ENCODE results near the gene POFUT2.

The POFUT2 gene

DNA sequence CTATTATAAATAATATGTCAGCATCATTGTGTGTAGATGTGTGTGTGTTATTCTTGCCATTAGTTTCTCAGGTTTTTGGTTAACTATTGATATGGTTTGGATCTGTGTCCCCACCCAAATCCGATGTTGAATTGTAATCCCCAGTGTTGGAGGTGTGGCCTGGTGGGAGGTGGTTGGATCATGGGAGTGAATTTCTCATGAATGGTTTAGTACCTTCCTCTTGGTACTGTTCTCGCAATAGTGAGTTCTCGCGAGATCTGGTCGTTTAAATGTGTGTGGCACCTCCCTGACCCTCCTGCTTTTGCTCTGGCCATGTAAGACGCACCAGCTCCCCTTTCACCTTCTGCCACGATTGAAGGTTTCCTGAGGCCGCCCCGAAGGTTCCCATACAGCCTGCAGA lies 9.6 kb upstream of the POFUT2 start:
- DNase-seq, result no peak

DNA sequence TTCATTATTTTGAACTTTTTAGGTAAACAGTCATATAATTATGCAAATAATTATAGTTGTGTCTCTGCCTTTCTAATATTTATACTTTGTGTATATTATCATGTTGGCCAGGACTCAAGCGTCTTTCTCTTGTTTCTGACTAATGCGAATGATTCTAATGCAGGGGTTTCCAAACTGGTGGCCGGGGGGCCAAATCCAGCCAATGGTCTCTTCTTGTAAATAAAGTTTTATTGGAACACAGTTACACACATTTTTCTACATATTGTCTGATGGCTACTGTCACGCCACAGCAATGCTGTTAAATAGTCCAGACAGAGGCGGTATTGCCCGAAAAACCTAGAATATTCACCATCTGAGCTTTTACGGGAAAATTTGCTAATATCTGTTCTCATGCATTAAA lies 8.9 kb upstream of the POFUT2 start:
- no peak for DNase-seq

DNA sequence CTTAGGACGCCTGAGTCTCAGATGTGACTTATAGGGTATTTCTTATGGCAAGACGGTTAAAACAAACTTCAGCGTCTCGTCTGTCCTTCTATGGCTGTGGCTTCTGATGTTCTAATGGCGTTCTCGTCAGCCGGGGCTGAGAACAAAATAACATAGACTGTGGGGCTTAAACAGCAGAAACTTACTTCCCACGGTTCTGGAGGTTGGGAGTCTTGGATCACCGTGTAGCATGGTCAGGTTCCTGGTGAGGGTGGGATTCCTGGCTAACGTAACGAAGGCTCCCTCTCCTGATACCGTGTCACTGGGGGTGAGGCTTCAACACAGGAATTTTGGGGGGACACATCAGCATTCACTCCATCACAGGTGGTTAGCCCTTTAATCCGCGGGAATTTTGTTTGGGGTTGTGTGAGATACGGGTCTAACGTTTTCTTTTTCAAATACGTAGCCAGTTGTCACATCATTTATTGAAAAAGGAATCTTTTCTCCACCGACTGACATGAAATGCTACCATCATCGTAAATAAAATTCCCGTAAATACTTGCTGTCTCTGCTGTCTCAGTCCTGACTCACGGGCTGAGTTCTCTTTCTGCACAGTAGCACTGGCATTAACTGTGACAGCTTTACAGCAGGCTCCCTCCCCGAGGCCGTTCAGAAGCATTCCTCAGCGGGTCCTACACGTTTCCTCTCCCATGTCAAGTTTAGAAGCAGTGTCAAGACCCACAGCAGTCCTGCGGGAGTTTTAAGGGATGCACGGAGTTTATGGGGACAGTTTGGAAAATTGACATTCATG lies 8.1 kb upstream of the POFUT2 start:
- DNase-seq, result no peak

DNA sequence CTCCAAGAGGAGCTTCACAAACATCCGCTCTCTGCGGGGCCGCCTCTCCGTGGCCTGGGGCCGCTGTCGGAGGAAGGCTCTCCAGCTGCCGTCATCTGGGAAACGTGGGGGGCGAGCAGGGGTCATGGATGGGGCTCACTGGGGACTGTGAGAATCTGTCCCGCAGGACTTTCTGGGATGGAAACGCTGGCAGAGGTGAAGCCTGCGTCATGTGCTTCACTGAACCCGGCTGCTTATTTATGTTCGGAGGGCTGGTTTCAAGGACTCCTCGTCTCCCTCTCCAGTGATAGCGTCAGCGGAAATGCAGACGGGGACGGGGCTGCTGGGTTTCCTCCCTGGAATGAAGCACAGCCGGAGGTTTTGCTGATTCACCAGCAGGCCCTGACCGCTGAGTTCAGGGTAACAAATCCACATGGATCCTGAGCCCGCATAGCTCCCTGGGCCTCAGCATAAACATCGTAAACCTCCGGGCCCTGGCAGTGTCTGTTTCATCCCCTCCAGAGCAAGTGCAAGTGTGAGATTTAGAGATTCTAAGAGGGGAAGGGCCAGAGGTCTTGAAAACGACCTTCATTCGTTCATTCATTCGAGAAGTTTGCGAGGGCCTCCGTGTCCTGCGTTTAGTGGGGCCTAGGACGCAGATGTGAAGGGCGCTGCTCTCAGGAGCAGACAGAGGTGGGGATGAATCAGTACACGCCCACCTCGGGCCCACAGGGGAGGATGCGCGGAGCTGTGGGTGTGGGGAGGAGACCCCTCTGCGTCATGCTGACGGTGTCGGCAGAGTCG lies 7.0 kb upstream of the POFUT2 start:
- DNase-seq, result no peak

DNA sequence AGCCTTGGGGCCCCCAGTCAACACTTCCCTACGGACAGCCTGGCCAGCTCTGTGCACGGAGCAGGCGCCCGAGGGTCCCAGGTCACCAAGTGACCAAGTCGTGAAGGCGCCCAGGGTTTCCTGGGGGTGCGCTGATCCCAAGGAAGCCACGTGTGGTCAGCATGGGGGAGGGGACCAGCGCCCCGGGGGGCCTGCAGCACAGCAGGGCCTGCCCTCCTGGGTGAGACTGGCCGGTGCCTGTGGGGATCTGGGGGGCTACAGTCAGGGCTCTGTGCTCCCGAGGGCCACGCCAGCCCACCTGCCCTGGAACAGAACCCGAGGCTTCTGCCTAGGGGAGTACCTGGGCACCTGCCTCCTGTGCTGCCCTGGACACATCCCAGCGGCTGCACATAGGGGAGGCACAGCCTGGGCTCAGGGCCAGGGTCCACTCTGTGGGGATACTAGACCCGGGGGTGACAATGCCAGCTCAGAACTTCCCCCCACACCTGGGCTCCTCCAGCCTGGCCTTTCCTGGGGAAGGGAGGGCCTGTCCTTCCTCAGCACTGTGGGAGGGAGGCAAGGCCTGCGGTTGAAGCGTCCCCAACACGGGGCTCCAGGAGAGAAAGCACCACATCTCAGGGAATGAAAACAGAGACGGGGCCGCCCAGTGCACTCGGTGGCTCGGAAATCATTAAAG lies 6.2 kb upstream of the POFUT2 start:
- no peak for DNase-seq

DNA sequence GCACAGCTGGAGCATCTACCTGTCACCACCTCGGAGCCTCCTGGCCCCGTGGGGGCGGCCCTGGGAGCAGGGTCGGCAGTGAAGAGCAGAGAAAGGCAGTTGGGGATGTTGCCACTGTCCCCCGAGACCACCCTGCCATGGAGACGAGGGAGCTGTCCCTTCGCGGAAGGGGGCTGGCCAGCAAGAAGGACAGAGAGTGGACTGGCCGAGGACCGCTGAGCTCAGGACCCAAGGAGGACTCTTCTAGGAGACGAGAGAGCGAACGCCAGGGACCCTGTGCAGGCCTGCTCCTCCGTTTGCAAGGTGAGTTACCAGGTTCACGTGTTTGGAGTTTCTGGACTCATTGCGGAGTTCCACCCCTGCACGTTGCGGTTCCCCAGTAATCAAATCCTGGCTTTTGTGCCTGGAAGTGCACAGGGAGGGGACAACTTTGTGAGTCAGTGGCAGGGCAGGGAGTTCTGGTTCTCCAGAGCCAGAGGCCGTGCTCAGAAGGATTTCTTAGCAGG lies 5.6 kb upstream of the POFUT2 start:
- DNase-seq, result no peak

DNA sequence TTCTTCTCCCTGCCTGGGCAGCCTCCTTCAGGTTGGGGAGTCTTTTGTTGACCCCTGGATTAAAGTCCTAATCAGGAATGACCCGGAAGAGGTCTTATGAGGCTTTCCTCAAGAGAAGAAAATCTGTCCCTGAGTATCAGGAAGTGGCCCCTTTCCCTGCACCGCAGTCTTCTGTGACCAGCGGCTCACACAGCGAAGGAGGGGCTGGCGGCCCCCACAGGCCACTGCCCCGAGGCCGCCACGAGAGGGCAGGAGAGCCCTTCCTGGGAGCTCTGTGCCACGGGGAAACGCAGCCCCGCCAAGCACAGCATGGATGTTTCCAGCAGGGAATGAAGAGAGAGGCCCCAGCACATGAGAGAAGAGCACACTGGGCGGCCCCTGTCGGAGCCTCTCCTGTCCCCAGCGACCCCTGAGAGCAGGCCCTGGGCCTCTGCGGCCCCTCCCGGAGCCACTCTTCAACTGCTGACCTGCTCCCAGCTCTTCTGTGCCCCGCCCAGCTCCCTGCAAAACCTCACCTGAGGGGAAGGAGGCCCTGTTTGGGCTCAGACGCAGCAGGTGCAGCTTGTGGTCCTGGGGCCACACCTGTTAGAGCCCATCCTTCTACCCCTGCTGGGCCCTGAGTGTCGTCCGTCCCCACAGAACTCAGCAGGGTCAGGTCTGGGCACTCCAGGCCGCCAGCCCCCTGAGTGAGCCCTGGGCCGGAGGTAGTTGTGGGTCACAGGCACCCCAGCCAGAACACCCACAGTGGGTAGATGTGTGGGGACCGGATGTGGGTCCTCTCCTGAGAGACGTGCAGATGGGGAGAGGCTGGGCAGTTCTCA lies 4.9 kb upstream of the POFUT2 start:
- peak; percentile 40 to 65 (median 61) for DNase-seq

DNA sequence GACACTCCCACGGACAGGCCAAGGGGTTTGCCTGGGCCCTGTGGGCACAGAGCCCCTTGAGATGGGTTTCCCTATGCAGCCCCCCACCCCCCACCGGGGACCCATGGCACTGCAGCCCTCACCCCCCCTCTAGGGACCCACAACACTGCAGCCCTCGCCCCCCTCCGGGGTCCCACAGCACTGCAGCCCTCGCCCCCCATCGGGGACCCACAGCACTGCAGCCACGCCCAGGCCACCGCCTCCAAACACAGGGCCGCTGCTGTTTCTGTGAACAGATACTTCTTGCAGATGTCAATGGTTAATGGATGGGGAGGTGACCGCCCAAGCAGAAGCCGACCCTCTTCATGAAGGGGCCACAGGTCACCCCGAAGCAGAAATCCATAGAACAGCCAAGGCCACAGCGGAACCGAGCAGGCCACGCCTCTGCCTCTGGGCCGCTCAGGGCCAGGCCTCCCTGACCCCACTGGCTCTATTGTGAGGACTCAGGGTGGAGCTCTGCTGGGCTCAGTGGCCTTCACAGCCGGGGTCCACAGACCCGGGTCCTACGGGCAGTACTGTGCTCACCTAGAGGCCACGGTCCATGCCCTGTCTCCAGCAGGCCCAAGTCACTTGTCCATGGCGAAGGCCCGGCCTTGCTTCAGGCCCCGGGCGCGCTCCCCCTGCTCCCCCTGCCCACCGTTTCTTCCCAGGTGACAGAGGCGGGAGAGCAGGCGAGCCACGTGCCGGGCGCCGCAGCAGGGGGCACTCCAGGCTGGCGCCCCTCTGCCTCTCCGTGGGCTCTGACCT lies 4.1 kb upstream of the POFUT2 start:
- no peak for DNase-seq

DNA sequence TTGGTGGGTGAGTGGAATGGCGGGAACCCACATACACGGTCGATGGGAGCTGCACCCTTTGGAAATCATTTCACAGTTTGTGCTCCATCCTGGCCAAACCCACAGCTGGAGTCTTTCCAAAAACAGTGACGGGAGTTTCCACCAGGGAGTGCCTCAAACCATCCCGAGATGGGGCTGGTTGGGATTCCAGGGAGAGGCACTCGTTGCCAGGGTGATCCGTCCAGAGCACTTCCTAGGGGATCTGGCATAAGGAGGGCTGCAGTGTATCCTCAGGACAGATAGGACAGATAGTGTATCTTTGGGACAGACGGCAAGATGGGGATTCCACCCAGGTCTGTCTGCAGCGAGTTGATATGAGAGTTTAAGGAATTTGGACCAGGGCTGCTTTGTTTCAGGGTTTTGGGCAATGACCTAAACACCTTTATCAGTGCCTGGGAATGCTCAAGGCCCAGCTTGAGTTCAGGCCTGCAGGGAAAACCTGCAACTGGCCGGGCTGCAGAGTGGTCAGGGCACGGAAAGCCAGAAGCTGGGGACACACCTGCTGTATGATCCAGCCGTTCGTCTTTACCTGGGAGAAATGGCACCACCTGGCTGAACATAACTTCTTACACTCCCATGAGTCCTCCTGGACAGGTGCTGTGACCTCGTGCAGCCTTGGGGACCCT lies 3.4 kb upstream of the POFUT2 start:
- no peak for DNase-seq

DNA sequence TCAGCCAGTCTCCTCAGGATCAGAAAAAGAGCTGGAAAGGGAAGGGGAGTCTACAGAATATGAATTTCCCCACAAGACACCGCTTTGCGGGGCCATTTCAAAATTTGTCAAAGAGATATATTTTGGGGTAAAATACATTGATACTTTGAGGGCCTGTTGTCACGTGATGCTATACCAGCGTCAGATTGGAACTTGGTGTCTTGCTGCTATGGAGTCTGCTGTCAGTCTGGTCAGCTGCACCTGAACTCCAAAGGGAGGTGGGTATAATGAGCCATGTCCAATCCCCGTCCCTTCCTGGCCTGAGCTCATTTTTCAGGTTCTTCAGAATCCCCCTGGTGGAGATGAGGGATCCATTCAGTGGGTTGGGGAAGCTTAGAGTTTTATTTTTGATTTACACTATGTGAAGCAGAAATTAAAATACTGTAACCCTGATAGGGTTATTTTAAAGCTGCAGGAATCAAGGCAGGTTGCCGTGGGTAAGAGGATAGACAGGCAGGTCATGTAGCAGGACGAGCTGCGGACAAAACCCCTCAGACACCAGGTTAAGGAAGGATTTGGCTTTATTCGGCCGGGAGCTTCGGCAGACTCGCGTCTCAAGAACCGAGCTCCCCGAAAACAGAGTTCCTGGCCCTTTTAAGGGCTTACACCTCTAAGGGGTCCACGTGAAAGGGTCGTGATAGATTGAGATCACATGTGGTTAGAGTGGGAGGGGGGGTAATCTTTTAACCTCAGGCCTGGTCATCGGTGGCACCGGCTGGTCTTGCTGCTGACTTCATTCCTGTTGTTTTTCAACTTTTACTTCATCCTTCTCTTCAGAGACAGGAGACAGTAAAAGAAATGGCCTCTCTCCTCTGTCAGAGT lies 2.2 kb upstream of the POFUT2 start:
- no peak for DNase-seq

DNA sequence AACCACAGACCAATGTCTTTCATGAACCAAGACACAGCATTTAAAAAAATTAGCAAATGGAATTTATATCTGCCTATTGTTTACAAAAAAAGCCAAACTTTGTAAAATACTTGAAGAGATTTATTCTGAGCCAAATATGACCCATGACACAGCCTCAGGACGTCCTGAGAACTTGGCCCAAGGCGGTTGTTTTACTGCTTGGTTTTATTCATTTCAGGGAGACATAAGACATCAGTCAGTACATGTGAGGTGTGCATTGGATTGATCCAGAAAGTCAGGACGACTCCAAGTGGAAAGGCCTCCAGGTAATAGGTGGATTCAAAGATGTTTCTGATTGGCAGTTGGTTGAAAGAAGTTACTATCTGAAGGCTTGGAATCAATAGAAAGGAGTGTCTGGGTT lies 1.4 kb upstream of the POFUT2 start:
- no peak for DNase-seq

DNA sequence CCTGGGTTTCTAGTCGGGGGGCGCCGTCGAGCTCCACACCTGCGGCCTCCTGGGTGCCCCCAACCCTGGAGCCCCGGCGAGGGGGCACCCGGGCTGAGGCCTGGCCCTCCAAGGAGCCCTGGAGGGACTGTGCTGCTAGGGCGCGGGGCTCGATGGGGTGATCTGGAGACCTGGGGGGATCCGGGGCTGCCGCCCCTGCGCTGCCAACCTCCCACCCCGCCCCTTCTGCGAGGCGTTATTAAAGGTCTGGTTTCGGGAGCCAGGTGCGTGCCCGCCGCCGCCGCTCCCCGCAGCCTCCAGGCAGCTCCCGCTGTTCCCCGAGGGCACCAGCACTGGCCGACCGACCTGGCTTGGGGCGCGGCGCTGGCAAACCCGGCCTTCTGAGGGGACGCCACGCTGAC lies 746 bp upstream of the POFUT2 start:
- DNase-seq, result no peak

DNA sequence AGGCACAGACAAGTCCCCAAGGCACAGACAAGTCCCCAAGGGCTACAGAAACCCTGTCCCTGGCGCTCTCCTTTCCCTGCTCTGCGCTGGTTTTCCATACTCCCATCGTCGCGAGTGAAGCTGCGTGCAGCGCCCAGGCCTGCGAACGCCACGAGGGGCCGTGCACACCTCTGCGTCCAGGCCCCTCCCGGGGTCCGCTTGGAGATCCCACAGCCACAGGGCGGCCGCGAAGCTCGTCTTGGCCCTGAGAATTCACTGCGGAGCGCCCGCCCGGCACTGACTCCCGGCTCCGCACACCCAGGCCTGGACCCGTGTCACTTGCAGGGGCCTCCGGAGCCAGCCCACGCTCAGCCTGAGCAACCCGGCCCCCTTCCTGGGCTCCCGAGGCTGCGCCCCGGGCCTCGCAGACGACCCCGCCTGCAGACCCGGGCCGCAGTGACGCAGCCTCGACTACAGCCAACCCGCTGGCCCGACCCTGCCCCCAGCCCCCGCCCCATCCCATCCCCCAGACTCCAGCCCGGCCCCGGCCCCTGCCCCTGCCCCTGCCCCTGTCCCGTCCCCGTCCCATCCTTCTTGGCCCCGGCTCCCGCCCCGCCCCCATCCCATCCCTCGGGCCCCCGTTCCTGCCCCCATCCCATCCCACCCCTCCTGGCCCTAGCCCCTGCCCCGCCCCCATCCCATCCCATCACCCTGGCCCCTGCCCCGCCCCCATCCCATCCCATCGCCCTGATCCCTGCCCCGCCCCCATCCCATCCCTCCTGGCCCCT lies 841 bp downstream of the POFUT2 start:
- no peak for DNase-seq

DNA sequence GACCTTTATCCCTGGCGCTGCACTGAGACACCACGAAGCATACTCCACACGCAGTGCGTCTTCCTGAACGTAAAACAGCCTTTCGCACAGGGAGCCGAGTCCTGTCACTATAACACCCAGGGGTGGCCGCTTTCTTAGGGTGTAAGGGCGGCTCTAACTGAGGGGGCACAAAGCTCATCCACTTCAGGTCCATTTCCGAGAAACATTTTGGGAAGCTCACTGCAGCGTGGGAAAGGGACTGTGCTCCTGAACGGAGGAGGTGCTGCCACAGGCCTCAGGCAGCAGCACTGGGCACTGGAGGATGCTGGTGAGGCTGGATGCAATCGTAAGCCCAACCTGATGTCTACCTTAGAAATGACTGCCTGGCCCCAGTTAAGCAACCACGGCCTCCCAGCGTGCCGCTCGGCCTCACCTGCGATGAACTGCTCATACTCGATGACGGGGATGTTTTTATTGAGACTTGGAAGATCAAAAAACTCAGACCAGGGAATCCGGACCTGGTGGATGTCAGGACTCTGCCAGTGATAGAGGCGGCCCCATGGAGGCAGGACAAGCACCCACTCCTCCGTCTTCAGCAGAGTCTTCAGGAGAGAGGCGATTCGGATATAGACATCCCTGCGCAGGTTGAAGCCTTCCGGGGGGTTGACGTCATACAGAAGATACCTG lies 2.3 kb downstream of the POFUT2 start:
- DNase-seq, result no peak

DNA sequence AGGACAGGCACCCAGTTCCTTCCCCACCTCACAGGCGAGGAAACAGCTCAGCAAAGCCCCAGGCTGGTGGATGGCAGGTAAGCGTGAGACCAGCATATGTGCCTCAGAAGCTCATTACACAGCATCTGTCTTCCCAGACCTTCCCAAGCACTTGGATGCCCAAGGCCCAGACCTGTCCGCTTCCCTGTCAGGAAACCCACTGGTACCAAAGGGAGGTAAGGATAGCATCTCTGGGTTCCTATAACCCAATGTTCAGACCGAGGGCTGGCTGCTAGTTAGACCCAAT lies 3.3 kb downstream of the POFUT2 start:
- no peak for DNase-seq

DNA sequence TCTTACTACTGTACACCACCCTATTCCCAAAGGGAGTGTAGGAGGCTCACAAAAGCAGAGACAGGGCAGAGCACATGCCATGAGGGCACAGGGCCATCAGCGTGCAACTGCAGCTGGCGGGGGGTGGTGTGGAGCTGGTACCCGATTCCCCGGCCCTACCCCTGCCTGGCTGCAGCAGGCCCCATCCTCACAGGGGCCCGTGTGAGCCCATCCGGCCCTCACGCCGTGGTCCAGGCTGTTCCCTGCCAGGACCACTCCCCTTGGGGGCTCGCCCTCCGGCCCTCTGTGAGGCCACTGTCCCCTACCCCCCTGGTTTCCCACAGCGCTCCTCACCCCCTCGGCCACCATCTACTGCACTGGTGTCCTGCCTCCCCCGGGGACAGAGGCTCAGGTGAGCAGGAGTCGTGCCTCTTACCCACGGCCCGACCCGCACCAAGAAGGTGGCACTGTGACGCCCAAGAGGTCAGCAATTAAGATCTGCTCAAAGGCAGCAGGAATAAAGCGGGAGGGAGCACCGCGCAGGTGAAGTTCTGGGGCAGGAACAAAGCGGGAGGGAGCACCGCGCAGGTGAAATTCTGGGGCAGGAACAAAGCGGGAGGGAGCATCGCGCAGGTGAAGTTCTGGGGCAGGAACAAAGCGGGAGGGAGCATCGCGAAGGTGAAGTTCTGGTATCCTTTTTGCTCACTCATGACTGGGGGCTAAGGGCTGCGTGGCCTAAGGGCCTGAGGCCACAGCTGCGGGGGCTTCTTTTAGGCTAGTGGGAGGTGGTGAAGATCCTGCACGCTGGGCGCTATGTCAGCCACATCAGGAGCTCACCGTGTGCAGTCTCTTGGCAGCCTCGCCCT lies 3.9 kb downstream of the POFUT2 start:
- DNase-seq, result no peak

DNA sequence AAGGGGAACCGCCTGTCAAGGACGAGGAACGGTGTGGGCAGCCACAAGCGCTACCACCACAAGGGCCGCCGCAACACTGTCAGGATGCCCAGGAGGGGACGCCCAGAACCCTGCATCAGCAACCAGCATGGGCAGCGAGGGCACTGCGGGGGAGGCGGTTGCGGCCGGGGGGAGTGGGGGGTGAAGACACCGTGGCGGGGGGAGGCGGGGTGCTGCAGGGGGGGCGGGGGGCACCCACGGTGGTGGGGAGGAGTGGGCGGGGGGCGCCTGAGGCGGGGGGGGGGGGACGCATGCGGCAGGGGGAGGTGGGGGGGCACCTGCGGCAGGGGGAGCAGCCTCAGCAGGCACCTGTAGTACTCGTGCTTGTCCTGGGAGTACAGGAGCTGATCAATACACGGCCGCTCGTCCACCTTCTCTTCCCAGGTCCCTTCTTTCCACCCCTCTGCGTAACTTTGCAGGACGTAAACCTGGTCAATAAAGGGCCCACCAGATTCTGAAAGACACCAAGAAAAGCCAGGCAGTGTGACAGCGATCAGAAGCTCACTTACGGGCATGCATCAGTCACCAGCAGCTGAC lies 4.6 kb downstream of the POFUT2 start:
- DNase-seq, result no peak
